NCI-H82 (cell line): ENCODE measurements around the gene PTGER3.

Source experiments
- DNase-seq: peaks from one replicate; lab custom pipeline; 2025; lab: John Stamatoyannopoulos, UW

PTGER3 gene

GRCh38 chr1:71047635-71048607 is at the start of gene PTGER3:
Gene PTGER3 (minus strand): TSS chr1:71047816. CDS start chr1:71047577, 239 bp downstream.
- peak; percentile 86 for DNase-seq

- DNase-seq = peak; percentile 84
These were observed 47.3 kb upstream of the PTGER3 start for GRCh38 chr1:71094913-71095312.

- peak; percentile 71 for DNase-seq
These were observed 46.3 kb upstream of the PTGER3 start for GRCh38 chr1:71093938-71094337.

DNA sequence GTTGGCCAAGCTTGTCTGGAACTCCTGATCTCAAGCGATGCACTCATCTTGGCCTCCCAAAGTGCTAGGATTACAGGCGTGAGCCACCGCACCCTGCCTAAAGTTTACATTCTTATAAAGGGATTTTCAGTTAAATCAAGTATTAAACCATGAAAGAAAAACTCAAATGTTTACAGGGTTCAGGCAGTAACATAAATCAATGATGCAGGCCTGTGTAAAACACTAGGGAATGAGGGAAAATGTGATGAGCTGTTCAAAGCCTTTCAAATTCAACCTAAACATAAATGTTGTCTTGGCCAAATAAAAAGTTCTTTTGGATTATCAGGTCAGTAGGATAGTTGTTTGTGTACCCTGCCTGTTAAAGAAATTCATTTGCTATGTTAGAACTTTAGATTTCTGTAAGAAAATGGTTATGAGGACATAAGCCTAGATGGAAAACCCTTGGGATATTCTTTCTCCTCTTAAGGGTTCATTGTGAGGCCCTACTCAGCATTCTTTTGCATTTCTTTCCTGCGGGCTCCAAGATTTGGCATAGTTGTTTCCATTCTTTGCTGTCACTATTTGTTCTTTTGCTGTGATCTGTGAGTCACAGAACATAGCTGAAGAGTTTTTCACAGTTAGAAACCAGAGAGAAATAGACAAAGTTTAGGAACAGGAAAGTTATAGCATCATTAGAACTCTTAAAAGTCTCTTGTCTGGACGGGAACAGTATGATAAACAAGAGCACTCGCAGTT is 42.1 kb upstream of the PTGER3 start:
- DNase-seq = no peak

- DNase-seq = peak; percentile 34
These were observed 41.1 kb upstream of the PTGER3 start for GRCh38 chr1:71088645-71089287.

GRCh38 chr1:71087713-71088112 is 40.1 kb upstream of the PTGER3 start:
- peak; percentile 10 for DNase-seq

GRCh38 chr1:71087060-71087459 is 39.4 kb upstream of the PTGER3 start:
- peak; percentile 72 for DNase-seq

DNA sequence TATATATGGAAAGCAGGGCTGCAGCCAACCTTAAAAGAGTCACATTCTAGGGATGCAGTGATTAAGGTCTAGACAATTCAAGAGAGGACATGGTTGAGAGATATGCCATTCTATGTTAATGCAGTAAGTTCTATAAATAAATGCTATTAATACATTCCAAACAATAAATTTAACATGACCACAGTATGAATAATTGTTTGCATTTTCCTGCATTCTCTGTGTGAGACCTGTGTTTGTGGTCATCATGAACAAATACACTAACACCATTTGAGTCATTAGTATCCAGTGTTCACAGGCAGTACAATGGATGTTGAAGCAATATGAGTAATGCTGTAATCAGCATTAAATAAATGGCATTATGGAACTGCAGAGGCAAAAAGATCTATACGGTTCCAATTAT is 38.7 kb upstream of the PTGER3 start:
- DNase-seq = no peak

DNA sequence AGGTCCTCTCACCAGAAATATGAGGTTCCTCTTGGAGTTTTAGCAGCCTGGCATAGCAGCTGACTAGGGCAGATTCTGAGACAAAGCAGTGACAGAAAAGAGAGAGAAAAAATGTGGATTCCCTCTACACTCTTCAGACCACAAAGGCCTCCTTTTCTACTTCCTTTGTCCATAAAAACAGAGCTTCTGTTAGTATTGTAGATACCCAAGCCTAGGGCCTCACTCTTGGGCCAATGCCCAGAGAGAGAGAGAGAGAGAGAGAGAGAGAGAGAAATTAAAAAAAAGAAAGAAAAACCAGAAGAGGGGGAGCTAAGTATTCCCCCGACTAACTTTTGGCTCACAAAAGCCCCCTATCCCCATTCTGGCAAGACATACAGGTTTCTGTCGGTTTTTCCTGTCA is 35.7 kb upstream of the PTGER3 start:
- DNase-seq = no peak

DNA sequence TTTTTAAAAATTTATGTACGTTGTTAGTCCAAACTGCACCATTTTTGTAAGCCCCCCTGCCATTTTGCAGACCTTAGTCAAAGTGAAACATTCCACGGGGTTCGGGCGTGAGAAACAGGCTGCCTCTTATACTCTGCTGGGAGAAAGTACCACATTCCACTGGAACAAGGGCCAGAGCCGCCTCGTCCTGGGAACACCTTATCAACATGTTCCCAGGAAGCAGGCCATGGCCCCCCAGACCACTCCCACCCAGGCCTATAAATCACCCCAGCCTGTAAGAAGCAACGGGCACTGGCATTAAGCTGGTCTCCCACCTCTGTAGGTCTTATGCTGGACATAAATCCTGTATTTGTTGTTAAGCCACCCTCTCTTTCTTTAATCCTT is 34.1 kb upstream of the PTGER3 start:
- peak; percentile 69 for DNase-seq

DNA sequence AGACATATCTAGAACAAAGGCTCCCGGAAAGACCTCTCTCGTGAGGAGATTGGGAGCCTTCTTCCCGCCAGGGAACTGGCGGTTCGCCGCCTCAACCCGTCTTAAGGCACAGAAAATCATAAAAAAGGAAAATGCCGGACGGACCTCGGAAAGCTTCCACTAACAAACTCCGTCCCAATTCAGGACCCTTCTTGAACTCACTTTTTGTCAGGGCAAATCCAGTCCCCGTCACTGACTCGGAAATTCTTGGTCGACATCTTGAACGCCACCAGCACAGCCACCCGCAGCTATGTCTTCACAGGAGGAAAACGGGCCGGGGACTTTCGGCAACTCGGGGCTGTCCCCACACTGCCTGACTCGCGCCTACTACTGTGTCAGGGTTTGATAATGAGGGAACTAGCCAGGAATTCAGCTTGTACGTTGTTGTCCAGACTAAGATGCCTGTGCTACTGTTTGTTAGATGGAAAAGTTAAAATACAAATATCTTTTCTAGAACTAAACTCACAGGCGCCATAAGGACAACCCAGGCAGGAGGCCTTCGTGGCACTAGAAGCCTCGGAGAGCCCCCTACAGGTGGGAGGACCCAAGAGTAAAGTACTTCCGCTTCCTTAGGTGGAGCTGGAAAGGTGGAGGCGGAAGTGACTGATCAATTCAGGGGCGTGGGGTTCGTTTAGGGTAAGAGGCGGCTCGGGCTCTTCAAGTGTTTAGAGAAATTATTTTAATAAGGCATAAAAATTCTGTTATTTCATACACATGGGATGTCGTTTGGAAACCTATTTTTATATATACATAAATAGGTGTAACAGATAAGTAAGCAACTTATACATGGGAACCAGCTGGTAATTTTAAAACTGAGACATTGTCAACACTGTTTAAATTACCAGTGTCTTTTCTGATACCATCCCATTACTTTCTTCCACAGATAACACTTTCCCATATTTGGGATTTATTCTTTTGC is 33.4 kb upstream of the PTGER3 start, which contains the start of gene ZRANB2:
TSS of gene ZRANB2 (minus strand) at position 297 of the 958 bp plus-strand sequence. CDS start at position 257, 40 bp downstream.
- DNase-seq = peak; percentile 99

DNA sequence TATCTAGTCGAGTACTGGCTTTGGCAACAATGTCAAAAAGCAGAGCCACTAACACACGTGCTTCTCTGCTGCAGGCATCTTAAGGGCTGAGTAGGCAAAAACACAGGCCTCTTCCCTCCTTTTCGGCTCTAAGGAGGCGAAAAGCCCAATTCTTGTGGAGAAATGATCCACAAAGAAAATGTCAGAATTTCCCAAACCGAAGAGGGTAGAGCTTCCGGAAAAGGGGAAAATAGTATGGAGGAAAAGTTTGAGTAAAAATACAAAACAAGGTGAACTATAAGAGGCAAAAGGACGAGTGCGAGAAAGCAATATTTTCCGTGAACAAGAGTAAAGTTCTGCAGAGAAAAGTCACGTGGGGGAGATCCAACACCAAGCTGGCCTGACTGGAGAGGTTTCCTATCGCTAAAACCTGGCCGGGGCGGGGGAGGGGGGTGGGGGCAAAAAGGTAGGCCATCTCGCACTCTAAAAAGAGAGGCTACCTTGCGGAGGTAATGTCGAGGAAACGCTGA is 32.7 kb upstream of the PTGER3 start:
- peak; percentile 64 for DNase-seq

- DNase-seq = no peak
These were observed 27.1 kb upstream of the PTGER3 start for GRCh38 chr1:71074681-71075080.

- no peak for DNase-seq
These were observed 24.7 kb upstream of the PTGER3 start for GRCh38 chr1:71072273-71072672.

DNA sequence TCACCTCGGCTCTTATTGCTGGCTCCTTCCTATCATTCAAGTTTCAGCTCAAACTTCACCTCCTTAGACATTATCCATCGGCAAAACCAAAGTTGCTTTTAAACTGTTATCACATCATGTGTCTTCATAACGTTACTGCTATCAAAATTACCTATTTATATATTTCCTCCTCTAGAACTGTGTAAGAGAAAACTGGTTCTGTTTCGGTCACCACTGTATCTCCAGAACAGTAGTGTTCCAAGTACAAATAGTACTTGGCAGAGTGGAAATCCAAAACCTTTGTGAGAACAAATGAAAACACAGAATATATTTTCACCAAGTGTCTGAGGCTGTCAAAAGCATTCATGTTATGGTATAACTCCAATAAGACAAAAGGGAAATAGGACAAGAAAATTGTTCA is 24.1 kb upstream of the PTGER3 start:
- no peak for DNase-seq

DNA sequence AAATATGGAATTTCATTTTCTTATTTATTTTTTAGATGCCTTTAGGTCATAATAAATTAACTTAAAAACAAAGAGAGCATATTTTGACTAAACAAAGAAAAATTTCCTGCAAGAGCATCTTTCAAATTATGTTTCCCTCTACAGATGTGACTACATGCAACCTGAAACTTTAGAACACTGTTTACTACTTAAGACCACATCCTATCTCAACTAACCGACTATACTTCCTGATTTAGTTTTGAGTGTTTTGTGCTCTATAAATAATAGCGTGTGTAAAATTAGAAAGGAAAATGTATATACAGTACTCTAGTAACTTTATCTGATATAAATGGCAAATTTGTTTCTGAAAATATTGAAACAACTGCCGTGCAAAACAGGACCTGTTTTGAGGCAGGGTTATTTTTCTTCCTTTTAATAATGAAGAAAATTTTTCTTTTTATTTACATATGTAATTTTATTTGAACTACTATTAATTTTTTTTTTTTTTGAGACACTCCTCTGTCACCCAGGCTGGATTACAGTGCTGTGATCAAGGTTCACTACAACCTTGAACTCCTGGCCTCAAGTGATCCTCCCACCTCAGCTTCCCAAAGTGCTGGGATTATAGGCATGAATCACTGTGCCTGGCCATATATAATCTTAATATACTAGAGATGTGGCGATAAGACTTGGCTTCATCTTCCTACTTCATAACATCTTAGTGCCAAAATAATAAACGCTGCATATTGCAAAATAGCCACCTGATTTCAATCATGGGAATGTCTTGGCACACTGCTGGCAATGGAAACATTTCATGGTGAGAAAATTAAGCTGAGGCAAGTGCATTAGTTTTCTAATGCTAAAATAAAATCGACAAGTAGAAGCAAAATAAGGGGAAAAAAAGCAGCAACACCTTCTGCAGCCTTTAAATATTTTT is 21.0 kb upstream of the PTGER3 start:
- DNase-seq = no peak

DNA sequence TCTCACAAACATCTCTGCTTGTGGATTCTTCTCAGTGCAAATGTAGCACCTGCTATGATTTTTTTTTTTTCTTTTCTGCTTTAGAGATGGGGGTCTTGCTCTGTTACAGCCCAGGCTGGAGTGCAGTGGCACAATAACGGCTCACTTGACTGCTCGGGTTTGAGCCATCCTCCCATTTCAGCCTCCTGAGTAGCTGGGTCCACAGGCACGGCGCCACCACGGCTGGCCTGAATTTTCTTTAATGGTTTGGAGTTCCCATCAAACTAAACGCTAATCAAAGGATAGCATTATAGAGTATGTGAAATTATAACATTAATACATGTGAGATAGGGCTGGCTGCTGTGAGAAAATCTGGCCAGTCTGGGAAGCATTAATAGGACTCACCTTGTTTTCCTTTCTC is 7.2 kb upstream of the PTGER3 start:
- DNase-seq = no peak

DNA sequence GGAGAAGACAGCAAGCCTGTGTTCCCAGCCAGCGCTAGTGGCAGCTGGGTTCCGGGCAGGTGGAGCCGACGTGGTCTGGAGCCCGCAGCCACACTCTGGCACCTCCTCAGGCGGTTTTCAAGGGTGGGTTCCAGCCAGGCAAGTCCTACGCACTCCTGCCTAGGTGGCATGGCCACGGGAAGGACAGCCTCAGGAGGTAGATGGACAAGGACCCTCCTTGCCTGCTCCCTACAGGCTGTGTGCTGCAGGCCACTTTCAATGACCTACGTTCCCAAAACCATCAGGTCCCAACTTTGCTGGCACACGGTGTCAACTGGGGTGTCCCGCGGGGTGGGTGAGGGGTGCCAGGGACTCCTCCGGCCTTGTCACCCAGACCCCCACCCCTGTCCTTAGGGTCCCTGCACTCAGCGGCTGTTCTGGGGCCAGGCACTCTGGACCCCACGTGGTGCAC is 6.7 kb upstream of the PTGER3 start:
- DNase-seq = peak; percentile 32

GRCh38 chr1:71053758-71054157 is 6.1 kb upstream of the PTGER3 start:
- DNase-seq = no peak

DNA sequence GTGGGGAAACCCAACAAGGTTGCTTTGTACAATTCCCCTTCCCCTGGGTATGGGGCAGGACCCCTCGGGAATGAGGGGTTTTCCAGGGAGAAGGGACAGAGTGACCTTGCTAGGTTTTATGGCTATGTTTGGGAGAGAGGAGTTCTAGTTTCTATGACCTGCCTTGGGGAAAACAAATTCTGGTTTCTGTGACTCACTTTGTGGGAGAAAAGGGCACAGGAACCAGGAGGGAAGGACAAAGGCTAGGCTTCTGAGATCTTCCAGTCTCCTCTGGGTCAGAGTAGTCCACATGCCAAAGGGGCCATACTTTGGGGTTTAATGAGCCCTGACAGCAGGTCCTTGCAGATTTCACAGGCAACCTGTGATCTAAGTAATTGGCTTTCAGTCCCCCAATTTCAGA is 5.5 kb upstream of the PTGER3 start:
- DNase-seq = peak; percentile 50
